ENCODE results near the gene TTC12. TPM values are rescaled to one million over a fixed set of nuclear protein-coding genes. Genes with fewer than 3 reads are reported as not detected.

TTC12 gene
- total RNA-seq, 1 experiment from 2014 or later: 7.6 TPM

DNA sequence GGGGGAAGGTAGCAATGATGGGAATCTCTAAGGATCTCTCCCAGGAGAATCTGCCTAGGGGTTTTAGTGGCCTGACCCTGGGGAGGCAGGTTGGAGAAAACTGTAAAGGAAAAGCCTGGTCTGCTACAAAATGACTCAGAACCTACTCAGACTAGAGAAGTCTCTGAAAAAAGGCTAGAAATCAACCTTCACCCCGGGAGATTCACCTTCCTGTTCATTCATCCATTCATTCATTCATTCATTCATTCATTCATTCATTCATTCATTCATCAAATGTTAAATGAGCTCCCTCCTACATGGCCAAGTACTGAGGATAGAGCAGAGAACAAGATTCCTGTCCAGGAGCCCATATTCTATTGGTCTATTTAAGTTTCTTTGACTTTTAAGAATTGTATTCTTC, 64.3 kb downstream of the TTC12 start (continued):
- TF ChIP-seq ARID4B (CRISPR knock-in tag; IDR thresholded peaks at IDR 0.05; ENCODE audit: borderline replicate concordance) (no peak), CREB1 (CRISPR knock-in tag; IDR thresholded peaks at IDR 0.05) (no peak), NR3C1 (CRISPR knock-in tag; conservative IDR thresholded peaks at IDR 0.05; ENCODE audit: low read depth) (no peak), ELF4 (CRISPR knock-in tag; IDR thresholded peaks at IDR 0.05; ENCODE audit: low read depth) (no peak), JAZF1 (CRISPR knock-in tag; IDR thresholded peaks at IDR 0.05) (no peak), RELA (CRISPR knock-in tag; IDR thresholded peaks at IDR 0.05; ENCODE audit: borderline replicate concordance) (no peak)
- TF ChIP-seq, protein P1, sequence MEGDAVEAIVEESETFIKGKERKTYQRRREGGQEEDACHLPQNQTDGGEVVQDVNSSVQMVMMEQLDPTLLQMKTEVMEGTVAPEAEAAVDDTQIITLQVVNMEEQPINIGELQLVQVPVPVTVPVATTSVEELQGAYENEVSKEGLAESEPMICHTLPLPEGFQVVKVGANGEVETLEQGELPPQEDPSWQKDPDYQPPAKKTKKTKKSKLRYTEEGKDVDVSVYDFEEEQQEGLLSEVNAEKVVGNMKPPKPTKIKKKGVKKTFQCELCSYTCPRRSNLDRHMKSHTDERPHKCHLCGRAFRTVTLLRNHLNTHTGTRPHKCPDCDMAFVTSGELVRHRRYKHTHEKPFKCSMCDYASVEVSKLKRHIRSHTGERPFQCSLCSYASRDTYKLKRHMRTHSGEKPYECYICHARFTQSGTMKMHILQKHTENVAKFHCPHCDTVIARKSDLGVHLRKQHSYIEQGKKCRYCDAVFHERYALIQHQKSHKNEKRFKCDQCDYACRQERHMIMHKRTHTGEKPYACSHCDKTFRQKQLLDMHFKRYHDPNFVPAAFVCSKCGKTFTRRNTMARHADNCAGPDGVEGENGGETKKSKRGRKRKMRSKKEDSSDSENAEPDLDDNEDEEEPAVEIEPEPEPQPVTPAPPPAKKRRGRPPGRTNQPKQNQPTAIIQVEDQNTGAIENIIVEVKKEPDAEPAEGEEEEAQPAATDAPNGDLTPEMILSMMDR (IDR thresholded peaks at IDR 0.05): no peak
- TF ChIP-seq, protein P2, sequence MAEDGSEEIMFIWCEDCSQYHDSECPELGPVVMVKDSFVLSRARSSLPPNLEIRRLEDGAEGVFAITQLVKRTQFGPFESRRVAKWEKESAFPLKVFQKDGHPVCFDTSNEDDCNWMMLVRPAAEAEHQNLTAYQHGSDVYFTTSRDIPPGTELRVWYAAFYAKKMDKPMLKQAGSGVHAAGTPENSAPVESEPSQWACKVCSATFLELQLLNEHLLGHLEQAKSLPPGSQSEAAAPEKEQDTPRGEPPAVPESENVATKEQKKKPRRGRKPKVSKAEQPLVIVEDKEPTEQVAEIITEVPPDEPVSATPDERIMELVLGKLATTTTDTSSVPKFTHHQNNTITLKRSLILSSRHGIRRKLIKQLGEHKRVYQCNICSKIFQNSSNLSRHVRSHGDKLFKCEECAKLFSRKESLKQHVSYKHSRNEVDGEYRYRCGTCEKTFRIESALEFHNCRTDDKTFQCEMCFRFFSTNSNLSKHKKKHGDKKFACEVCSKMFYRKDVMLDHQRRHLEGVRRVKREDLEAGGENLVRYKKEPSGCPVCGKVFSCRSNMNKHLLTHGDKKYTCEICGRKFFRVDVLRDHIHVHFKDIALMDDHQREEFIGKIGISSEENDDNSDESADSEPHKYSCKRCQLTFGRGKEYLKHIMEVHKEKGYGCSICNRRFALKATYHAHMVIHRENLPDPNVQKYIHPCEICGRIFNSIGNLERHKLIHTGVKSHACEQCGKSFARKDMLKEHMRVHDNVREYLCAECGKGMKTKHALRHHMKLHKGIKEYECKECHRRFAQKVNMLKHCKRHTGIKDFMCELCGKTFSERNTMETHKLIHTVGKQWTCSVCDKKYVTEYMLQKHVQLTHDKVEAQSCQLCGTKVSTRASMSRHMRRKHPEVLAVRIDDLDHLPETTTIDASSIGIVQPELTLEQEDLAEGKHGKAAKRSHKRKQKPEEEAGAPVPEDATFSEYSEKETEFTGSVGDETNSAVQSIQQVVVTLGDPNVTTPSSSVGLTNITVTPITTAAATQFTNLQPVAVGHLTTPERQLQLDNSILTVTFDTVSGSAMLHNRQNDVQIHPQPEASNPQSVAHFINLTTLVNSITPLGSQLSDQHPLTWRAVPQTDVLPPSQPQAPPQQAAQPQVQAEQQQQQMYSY (CRISPR knock-in tag; IDR thresholded peaks at IDR 0.05): no peak

DNA sequence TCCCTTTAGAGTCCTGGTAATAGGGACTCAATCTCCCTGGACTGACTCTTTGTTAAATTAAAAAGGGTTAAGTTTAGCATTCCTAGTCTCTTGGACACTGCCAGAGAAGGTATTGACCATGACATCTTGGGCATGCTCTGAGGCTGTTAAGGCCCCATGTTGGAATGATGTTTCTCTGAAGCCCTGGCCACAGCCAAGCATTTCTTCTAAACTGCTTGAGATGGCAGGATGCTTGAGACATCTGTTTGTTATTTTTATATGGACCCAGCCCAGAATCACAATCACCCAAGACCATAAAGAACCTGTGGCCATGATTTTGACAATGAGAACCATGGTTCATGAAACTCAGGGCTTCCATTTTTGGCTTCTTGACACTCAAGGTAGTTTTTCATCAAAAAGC, 67.7 kb downstream of the TTC12 start:
- Mint-ChIP-seq H3K4me3 (no peak overlapping the region), H3K9me3 (peaks cover 6% of the 10 kb centered on the region), H3K36me3 (no peaks in the 10 kb centered on the region), H3K27me3 (ENCODE audit: low read depth) (peaks cover 4% of the 10 kb centered on the region), H3K27ac (no peak overlapping the region), H3K4me1 (peaks cover 21% of the 10 kb centered on the region)
- no peak for ATAC-seq
- CTCF ChIA-PET: no interaction called here
- POLR2A ChIA-PET: no interaction called here
- DNase-seq (ENCODE audit: low spot score): no peak
- TF ChIP-seq ZNF138 (CRISPR knock-in tag; conservative IDR thresholded peaks at IDR 0.05): no peak
- no peak for TF ChIP-seq AFF4 (CRISPR knock-in tag; IDR thresholded peaks at IDR 0.05; ENCODE audit: borderline replicate concordance)
- TF ChIP-seq, protein P3, sequence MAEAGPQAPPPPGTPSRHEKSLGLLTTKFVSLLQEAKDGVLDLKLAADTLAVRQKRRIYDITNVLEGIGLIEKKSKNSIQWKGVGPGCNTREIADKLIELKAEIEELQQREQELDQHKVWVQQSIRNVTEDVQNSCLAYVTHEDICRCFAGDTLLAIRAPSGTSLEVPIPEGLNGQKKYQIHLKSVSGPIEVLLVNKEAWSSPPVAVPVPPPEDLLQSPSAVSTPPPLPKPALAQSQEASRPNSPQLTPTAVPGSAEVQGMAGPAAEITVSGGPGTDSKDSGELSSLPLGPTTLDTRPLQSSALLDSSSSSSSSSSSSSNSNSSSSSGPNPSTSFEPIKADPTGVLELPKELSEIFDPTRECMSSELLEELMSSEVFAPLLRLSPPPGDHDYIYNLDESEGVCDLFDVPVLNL (CRISPR knock-in tag; IDR thresholded peaks at IDR 0.05; ENCODE audit: borderline replicate concordance, low read depth): no peak
- TF ChIP-seq MAX (CRISPR knock-in tag; IDR thresholded peaks at IDR 0.05): no peak
- TF ChIP-seq, protein P4, sequence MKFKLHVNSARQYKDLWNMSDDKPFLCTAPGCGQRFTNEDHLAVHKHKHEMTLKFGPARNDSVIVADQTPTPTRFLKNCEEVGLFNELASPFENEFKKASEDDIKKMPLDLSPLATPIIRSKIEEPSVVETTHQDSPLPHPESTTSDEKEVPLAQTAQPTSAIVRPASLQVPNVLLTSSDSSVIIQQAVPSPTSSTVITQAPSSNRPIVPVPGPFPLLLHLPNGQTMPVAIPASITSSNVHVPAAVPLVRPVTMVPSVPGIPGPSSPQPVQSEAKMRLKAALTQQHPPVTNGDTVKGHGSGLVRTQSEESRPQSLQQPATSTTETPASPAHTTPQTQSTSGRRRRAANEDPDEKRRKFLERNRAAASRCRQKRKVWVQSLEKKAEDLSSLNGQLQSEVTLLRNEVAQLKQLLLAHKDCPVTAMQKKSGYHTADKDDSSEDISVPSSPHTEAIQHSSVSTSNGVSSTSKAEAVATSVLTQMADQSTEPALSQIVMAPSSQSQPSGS (CRISPR knock-in tag; IDR thresholded peaks at IDR 0.05; ENCODE audit: borderline replicate concordance, low read depth): no peak
- TF ChIP-seq JAZF1 (CRISPR knock-in tag; IDR thresholded peaks at IDR 0.05): no peak
- no peak for TF ChIP-seq CREM (CRISPR knock-in tag; IDR thresholded peaks at IDR 0.05)
- no peak for TF ChIP-seq TCF7 (CRISPR knock-in tag; IDR thresholded peaks at IDR 0.05; ENCODE audit: low read depth)
